Prostate gland (tissue), 2 donors: ENCODE results near the gene BARX1. TPM values are rescaled to one million over a fixed set of nuclear protein-coding genes. Genes with fewer than 3 reads are reported as not detected.

ENCODE experiments used
- DNase-seq: peaks from one replicate; pipeline ENCODE4 v3.0.0-alpha.2; 2019; ENCODE audit warnings: low spot score
- H3K27ac ChIP-seq, 2 donors: fragments of 200-600 bp; sonication (generic); 2 replicates each; pipeline ENCODE4 v1.5.1; 2017 to 2019
- H3K27me3 ChIP-seq: fragments of 200-600 bp; sonication (generic); replicated peaks from 2 replicates; pipeline ENCODE4 v1.5.1; 2019; ENCODE audit not compliant: insufficient read depth
- H3K36me3 ChIP-seq, 2 donors: fragments of 200-600 bp; sonication (generic); 1 replicate in 1 of 2; 2 replicates in 1 of 2; pipeline versions ENCODE4 v1.5.1 to v1.8.1; 2017 to 2019
- H3K4me1 ChIP-seq: fragments of 200-600 bp; sonication (generic); replicated peaks from 2 replicates; pipeline ENCODE4 v1.5.1; 2019
- H3K4me3 ChIP-seq, 2 donors: fragments of 200-600 bp; sonication (generic); 2 replicates each; pipeline ENCODE4 v1.5.1; 2017 to 2019
- H3K9me3 ChIP-seq: fragments of 200-600 bp; sonication (generic); 2 replicates; pipeline ENCODE4 v1.5.1; 2017
- CTCF ChIP-seq, 4 experiments: fragments of 200-600 bp in 2 of 4; fragments of 450-650 bp in 2 of 4; sonication (generic) in 2 of 4; IDR thresholded peaks; 1 replicate in 3 of 4; 2 replicates in 1 of 4; pipeline ENCODE4 v1.5.1; 2016 to 2019; ENCODE audit warnings: antibody characterized with exemption in 4 of 4, mild to moderate bottlenecking in 2 of 4, moderate library complexity in 2 of 4
- POLR2A ChIP-seq: fragments of 450-650 bp; IDR thresholded peaks from one replicate; pipeline ENCODE4 v1.6.1; 2016; ENCODE audit warnings: antibody characterized with exemption, mild to moderate bottlenecking
- POLR2AphosphoS5 ChIP-seq: sonication (generic); formaldehyde crosslinking; IDR thresholded peaks from one replicate; pipeline ENCODE4 v1.6.1; 2017; ENCODE audit warnings: antibody characterized with exemption
- WGBS: methylation state at CpG from one replicate; pipeline ENCODE4 v1.1.5; 2018; 5-methylcytosine and 5-hydroxymethylcytosine counted together
- intact Hi-C: fragments of 100-400 bp; cut with DNase I; formaldehyde crosslinking; loops from one replicate; pipeline ENCODE4 v1.14.2; 2022
- total RNA-seq, 2 donors: library from RNA; depleted of rRNA; stranded (reverse); fragments of >200 nt; gene quantifications; one replicate each; pipeline ENCODE4 v1.1.0, GENCODE V29; 2016

BARX1 gene
- total RNA-seq, 2 donors from 2014 or later: 3.7 TPM; not detected in 1

GRCh38 chr9:93937193-93937592, 18.0 kb downstream of the BARX1 start:
- intact Hi-C loops: no loop called here
- Histone ChIP-seq H3K9me3 (no peaks in the 10 kb centered on the region), H3K27me3 (no peaks in the 10 kb centered on the region), H3K4me1 (no peaks in the 10 kb centered on the region), H3K27ac (no peak overlapping the region), H3K36me3 (no peaks in the 10 kb centered on the region), H3K4me3 (no peak overlapping the region)
- TF ChIP-seq POLR2AphosphoS5 (no peak), POLR2A (no peak), CTCF (IDR thresholded peaks at IDR 0.05) (no peak)
- 33% methylated on average over 1 of the region's 1 CpG for WGBS
- DNase-seq: no peak

GRCh38 chr9:93931905-93932304, 23.2 kb downstream of the BARX1 start:
- intact Hi-C loops: no loop called here
- H3K9me3 ChIP-seq: no peaks in the 10 kb centered on the region
- H3K4me3 ChIP-seq: no peak overlapping the region
- no peaks in the 10 kb centered on the region for H3K36me3 ChIP-seq
- TF ChIP-seq CTCF (IDR thresholded peaks at IDR 0.05) (no peak), POLR2AphosphoS5 (no peak), POLR2A (no peak)
- no peak overlapping the region for H3K27ac ChIP-seq
- H3K27me3 ChIP-seq: peaks cover 6% of the 10 kb centered on the region
- H3K4me1 ChIP-seq: no peaks in the 10 kb centered on the region
- DNase-seq: no peak
- 89% methylated on average over 11 of the region's 11 CpGs for WGBS

GRCh38 chr9:93930070-93930469, 25.1 kb downstream of the BARX1 start:
- WGBS: 30% methylated on average over 8 of the region's 8 CpGs
- no peak for DNase-seq
- no peak for TF ChIP-seq POLR2AphosphoS5
- TF ChIP-seq POLR2A: no peak
- TF ChIP-seq CTCF (IDR thresholded peaks at IDR 0.05): no peak
- H3K4me1 ChIP-seq: no peaks in the 10 kb centered on the region
- H3K9me3 ChIP-seq: no peaks in the 10 kb centered on the region
- no peak overlapping the region for H3K4me3 ChIP-seq
- no peaks in the 10 kb centered on the region for H3K36me3 ChIP-seq
- intact Hi-C loops: no loop called here
- H3K27me3 ChIP-seq: peaks cover 6% of the 10 kb centered on the region
- H3K27ac ChIP-seq: no peak overlapping the region

GRCh38 chr9:93929231-93929630, 25.9 kb downstream of the BARX1 start:
- intact Hi-C loops: no loop called here
- Histone ChIP-seq H3K27me3 (peaks cover 6% of the 10 kb centered on the region), H3K36me3 (no peaks in the 10 kb centered on the region), H3K27ac (no peak overlapping the region), H3K4me1 (no peaks in the 10 kb centered on the region), H3K4me3 (no peak overlapping the region), H3K9me3 (no peaks in the 10 kb centered on the region)
- no peak for DNase-seq
- TF ChIP-seq POLR2A (no peak), POLR2AphosphoS5 (no peak), CTCF (IDR thresholded peaks at IDR 0.05) (no peak)
- 64% methylated on average over 1 of the region's 1 CpG for WGBS

GRCh38 chr9:93922535-93922934, 32.6 kb downstream of the BARX1 start:
- no peak for DNase-seq
- Histone ChIP-seq H3K27me3 (peaks cover 6% of the 10 kb centered on the region), H3K9me3 (no peaks in the 10 kb centered on the region), H3K4me1 (no peaks in the 10 kb centered on the region), H3K36me3 (no peaks in the 10 kb centered on the region), H3K27ac (no peak overlapping the region), H3K4me3 (no peak overlapping the region)
- 70% methylated on average over 4 of the region's 4 CpGs for WGBS
- intact Hi-C loops: no loop called here
- TF ChIP-seq POLR2AphosphoS5: no peak
- no peak for TF ChIP-seq CTCF (IDR thresholded peaks at IDR 0.05)
- no peak for TF ChIP-seq POLR2A
